ENCODE data around the gene EDC3.
"Not testable (repeated sequence)": the region's sequence is repeated elsewhere in the genome, so short reads cannot be mapped to it uniquely, and the experiment has no call there.

Gene EDC3

DNA sequence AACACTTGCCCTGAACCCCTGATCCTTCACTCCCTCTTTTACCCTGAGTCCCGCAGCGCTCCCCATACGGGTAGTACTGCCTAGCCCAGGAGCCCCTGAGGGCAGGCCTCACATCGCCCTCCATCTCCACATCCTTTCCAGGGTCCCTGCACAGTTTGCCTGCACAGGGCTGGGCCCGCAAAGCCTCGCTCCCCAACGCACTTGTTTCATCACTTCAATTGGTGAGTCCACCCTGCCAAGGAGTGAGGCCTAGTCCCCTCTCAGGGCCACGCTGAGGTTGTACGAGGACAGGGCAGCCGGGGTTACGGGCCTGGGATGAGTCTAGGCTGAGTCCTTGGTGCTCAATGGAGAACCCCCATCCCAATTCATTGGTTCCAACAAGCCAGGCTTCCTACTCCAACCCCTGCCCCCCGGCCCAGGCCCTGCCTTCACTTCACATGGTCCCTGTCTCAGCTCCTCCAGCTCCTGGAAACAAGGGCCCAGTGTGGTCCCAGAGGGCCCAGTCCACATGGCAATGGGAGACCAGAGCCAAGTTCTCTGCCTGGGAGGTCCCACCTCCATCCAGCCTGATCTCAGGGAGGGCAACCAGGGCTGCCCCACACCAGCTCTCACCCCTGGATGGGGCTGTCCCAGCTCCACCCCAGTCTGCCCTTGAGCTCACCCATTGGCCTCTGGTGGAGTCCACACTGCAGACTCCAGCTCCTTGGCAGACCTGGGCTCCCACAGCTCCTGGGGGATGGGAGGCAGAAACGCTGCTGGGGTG is 92.6 kb downstream of the EDC3 start:
- Histone ChIP-seq H3K4me1 (ENCODE audit: control insufficient read depth, insufficient read depth, low read length) (no peaks in the 10 kb centered on the region), H3K36me3 (ENCODE audit: control insufficient read depth, insufficient read depth, low read length) (peaks cover 4% of the 10 kb centered on the region), H3K27ac (ENCODE audit: insufficient read depth, low read depth, low read length, poor library complexity, severe bottlenecking) (no peak overlapping the region), H3K27me3 (ENCODE audit: control insufficient read depth, insufficient read depth, low read length, poor library complexity, severe bottlenecking) (no peaks in the 10 kb centered on the region), H3K9me3 (ENCODE audit: control insufficient read depth, low read length) (no peaks in the 10 kb centered on the region), H3K4me3 (ENCODE audit: insufficient read depth, low read depth, low read length) (no peak overlapping the region)
- 93 to 94% methylated on average over 13 of the region's 13 CpGs for WGBS, 2 experiments

DNA sequence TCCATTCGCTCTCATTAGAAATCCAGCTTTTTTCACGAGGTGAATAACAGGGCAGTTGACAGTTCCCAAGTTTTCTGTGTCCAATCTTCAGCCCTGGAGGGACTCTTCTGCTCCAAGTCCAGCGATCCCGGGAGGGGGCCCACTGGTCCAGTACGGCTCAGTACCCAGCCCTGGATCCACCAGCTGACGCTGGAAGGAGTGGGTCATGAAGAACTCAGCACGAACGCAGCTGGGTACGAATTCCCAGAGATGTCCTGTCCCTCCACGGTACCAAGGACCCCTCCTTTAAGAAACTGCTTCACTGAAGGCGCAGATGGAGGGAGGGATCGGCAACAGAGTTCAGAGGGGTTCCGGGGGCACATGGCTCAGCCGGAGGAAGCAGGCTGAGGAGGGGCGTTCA is 96.7 kb downstream of the EDC3 start:
- peaks cover 4% of the 10 kb centered on the region for H3K4me1 ChIP-seq (ENCODE audit: control insufficient read depth, insufficient read depth, low read length)
- H3K9me3 ChIP-seq (ENCODE audit: control insufficient read depth, low read length) = no peaks in the 10 kb centered on the region
- no peak overlapping the region for H3K4me3 ChIP-seq (ENCODE audit: insufficient read depth, low read depth, low read length)
- WGBS, 2 experiments = 95 to 96% methylated on average over 15 of the region's 15 CpGs
- H3K36me3 ChIP-seq (ENCODE audit: control insufficient read depth, insufficient read depth, low read length) = peaks cover 15% of the 10 kb centered on the region
- no peak overlapping the region for H3K27ac ChIP-seq (ENCODE audit: insufficient read depth, low read depth, low read length, poor library complexity, severe bottlenecking)
- no peaks in the 10 kb centered on the region for H3K27me3 ChIP-seq (ENCODE audit: control insufficient read depth, insufficient read depth, low read length, poor library complexity, severe bottlenecking)

DNA sequence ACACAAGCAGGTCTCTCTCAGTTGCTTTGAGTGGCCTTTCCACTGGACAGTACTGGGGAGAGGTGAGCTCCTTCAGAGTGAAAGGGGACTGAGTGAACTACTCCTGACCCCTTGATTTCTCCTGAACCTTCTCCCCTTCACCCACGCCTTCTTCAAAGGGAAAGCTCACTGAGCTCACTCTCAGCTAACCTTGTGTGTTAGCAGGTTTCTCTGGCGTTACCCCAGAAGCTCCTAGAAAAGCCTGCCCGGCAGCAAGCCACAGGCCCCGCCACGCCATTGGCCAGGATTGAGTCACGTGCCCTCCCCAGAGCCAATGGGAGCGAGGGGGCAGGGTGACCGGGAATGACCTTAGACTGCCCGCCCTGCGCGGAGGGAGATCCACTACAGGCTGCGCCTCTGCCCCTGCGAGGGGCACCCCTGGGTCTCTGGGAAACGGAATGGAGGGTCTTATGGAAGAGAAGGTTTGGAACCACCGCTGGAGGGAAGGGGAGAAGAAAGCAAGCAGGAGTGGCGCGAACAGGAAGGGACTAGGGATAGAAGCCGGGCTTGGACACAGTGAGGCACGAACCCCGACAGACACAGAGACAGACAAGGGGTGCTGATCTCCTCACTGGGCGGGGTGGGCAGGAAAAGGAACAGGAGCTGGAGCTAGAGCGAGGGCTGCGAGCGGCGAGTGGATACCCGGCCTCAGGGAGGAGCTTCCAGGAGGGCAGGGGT is 97.5 kb downstream of the EDC3 start:
- Histone ChIP-seq H3K4me3 (ENCODE audit: insufficient read depth, low read depth, low read length) (no peak overlapping the region), H3K27ac (ENCODE audit: insufficient read depth, low read depth, low read length, poor library complexity, severe bottlenecking) (peak overlapping the region; percentile 55)

DNA sequence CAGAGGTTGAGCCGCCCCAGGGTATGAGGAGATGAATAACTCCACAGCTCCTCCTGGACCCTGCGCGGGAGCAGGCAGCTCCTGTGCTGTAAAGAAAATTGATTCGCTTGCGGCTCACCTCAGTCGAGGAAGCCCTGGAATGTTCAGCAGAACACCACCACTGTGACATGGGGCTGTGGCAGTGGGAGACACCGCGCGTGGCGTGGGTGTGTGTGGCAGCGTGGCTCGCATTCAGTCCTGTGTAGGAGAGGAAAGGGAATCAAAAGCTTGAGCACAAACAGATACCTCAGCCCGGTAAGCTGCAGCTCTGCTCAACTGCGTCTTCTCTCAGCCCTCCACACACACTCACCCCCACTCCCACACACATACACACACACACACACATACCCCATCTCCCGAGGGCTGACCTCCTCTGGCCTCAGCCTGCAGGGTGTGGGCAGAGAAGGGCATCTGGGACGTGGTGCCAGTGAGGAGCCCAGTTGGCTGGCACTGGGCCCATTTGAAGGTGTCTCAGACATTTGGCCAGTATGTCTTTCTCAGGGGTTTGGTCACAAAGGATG is 98.6 kb downstream of the EDC3 start:
- not testable (repeated sequence) for H3K27ac ChIP-seq (ENCODE audit: insufficient read depth, low read depth, low read length, poor library complexity, severe bottlenecking); H3K9me3 ChIP-seq (ENCODE audit: control insufficient read depth, low read length); H3K4me1 ChIP-seq (ENCODE audit: control insufficient read depth, insufficient read depth, low read length); H3K27me3 ChIP-seq (ENCODE audit: control insufficient read depth, insufficient read depth, low read length, poor library complexity, severe bottlenecking); H3K4me3 ChIP-seq (ENCODE audit: insufficient read depth, low read depth, low read length)
- peaks cover 29% of the 10 kb centered on the region for H3K36me3 ChIP-seq (ENCODE audit: control insufficient read depth, insufficient read depth, low read length)
- WGBS, 2 experiments = 93 to 95% methylated on average over 12 to 15 of the region's 16 CpGs

More for the DNA sequence above, 97.5 kb downstream of the EDC3 start:
- no peaks in the 10 kb centered on the region for H3K27me3 ChIP-seq (ENCODE audit: control insufficient read depth, insufficient read depth, low read length, poor library complexity, severe bottlenecking)
- H3K4me1 ChIP-seq (ENCODE audit: control insufficient read depth, insufficient read depth, low read length) = peaks cover 4% of the 10 kb centered on the region
- 67 to 78% methylated on average over 26 of the region's 26 CpGs for WGBS, 2 experiments
- no peaks in the 10 kb centered on the region for H3K9me3 ChIP-seq (ENCODE audit: control insufficient read depth, low read length)
- peaks cover 20% of the 10 kb centered on the region for H3K36me3 ChIP-seq (ENCODE audit: control insufficient read depth, insufficient read depth, low read length)

DNA sequence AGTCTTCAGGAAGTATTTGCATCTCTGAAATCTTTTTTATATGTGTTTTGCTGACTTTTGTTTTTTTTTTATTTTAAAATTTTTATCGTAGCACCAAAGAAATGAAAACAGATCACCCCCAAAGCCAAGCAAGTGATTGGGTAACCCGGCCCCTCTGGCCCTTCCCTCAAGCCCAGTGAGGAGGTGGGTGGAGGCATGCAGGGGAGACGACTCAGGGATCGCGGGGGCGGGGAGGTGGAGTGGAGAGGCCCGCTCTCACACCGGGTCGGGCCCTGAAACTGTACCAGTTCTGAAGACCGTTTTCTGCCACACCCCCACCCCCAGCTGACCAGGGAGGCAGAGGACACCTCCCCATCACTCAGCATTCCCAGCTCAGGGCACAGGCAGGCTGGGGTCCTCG is 99.1 kb downstream of the EDC3 start:
- H3K4me1 ChIP-seq (ENCODE audit: control insufficient read depth, insufficient read depth, low read length); H3K27me3 ChIP-seq (ENCODE audit: control insufficient read depth, insufficient read depth, low read length, poor library complexity, severe bottlenecking); H3K9me3 ChIP-seq (ENCODE audit: control insufficient read depth, low read length); H3K27ac ChIP-seq (ENCODE audit: insufficient read depth, low read depth, low read length, poor library complexity, severe bottlenecking); H3K4me3 ChIP-seq (ENCODE audit: insufficient read depth, low read depth, low read length): not testable (repeated sequence)
- peaks cover 33% of the 10 kb centered on the region for H3K36me3 ChIP-seq (ENCODE audit: control insufficient read depth, insufficient read depth, low read length)
- 61 to 88% methylated on average over 5 to 7 of the region's 11 CpGs for WGBS, 2 experiments

DNA sequence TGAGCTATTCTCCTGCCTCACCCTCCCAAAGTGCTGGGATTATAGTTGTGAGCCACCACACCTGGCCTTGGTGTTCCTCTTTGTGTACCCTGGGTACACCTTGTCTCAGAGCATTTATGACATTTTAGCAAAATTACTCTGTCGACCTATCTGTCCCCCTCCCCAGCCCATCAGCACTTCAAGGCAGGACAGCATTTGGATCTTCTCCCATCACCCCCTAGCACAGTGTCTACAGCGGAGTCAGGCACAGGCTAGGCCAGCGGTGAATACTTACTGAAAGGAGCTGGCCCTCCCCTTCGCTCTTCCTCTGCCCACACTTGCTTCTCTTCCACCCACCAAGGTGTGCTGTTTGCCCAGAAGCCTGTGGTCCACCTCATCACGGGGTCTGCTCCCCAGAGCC is 100.6 kb downstream of the EDC3 start:
- peaks cover 4% of the 10 kb centered on the region for H3K4me1 ChIP-seq (ENCODE audit: control insufficient read depth, insufficient read depth, low read length)

DNA sequence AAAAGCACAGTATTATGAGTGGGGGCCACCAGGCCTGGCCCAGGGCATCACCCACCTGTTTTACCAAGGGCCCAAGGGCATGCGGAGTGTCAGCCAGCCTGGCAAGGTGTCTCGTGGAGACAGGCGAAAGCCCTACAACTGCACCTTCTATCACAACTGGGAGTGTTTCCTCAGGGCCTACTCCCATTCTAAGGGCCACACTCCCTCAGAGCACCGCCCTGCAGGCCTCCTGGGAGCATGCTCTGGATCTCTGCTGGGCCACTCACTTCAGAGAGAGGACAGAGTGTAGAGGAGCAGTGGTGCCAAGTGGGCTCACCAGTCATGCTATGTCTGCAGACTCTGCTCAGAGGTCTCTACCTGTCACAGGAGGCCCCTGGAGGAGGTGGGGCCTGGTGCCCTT is 101.4 kb downstream of the EDC3 start:
- Histone ChIP-seq H3K4me3 (ENCODE audit: insufficient read depth, low read depth, low read length) (no peak overlapping the region), H3K36me3 (ENCODE audit: control insufficient read depth, insufficient read depth, low read length) (peaks cover 53% of the 10 kb centered on the region)
- WGBS, 2 experiments = 94 to 95% methylated on average over 4 of the region's 4 CpGs

More for the DNA sequence above, 100.6 kb downstream of the EDC3 start:
- WGBS, 2 experiments = 96% methylated on average over 5 of the region's 5 CpGs
- no peaks in the 10 kb centered on the region for H3K9me3 ChIP-seq (ENCODE audit: control insufficient read depth, low read length)
- no peak overlapping the region for H3K4me3 ChIP-seq (ENCODE audit: insufficient read depth, low read depth, low read length)
- no peak overlapping the region for H3K27ac ChIP-seq (ENCODE audit: insufficient read depth, low read depth, low read length, poor library complexity, severe bottlenecking)
- H3K27me3 ChIP-seq (ENCODE audit: control insufficient read depth, insufficient read depth, low read length, poor library complexity, severe bottlenecking) = no peaks in the 10 kb centered on the region
- H3K36me3 ChIP-seq (ENCODE audit: control insufficient read depth, insufficient read depth, low read length) = peaks cover 45% of the 10 kb centered on the region

DNA sequence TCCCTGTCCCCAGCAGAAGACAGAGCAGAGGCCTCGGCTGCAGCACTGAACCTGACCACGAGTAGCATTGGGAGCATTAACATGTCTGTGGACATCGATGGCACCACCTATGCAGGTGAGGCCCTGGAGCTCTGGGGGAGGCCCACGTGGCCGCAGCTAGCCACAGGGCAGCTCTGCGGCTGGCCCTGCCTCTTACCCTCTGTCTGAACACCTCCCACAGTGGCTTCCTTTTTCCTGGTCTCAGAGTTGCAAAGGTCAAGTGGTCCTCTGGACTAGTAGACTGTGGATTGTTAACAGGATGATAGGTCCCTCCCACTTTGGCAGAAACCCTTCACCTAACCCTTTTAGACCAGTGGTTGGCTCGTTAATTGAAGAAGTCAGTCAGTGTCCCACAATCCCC is 102.7 kb downstream of the EDC3 start:
- peaks cover 53% of the 10 kb centered on the region for H3K36me3 ChIP-seq (ENCODE audit: control insufficient read depth, insufficient read depth, low read length)
- H3K27me3 ChIP-seq (ENCODE audit: control insufficient read depth, insufficient read depth, low read length, poor library complexity, severe bottlenecking) = no peaks in the 10 kb centered on the region
- WGBS, 2 experiments = 95% methylated on average over 7 of the region's 7 CpGs

More for the DNA sequence above, 101.4 kb downstream of the EDC3 start:
- H3K27ac ChIP-seq (ENCODE audit: insufficient read depth, low read depth, low read length, poor library complexity, severe bottlenecking) = no peak overlapping the region
- no peaks in the 10 kb centered on the region for H3K9me3 ChIP-seq (ENCODE audit: control insufficient read depth, low read length)
- no peaks in the 10 kb centered on the region for H3K27me3 ChIP-seq (ENCODE audit: control insufficient read depth, insufficient read depth, low read length, poor library complexity, severe bottlenecking)
- peaks cover 4% of the 10 kb centered on the region for H3K4me1 ChIP-seq (ENCODE audit: control insufficient read depth, insufficient read depth, low read length)

DNA sequence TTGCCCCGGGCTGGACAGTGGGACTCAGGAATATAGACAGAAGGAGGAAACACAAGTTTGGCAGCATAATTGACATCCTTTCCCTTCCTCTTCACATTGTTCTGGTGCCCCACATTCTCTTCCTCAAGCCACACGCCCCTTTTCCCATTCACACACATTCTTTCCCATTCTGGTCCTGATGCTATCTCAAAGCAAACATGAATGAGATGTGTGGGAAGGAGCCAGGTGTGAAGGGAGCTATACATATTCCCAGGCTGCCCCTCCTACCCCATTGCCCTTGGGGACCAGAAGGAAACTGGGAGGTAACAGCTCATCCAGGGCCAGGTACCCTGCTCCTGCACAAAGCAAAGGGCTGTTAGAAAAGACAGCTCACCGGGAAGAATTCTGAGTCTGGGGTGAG is 103.6 kb downstream of the EDC3 start:
- H3K36me3 ChIP-seq (ENCODE audit: control insufficient read depth, insufficient read depth, low read length) = peaks cover 56% of the 10 kb centered on the region
- H3K9me3 ChIP-seq (ENCODE audit: control insufficient read depth, low read length) = no peaks in the 10 kb centered on the region
- H3K27me3 ChIP-seq (ENCODE audit: control insufficient read depth, insufficient read depth, low read length, poor library complexity, severe bottlenecking) = no peaks in the 10 kb centered on the region
- WGBS, 2 experiments = 91 to 95% methylated on average over 3 of the region's 3 CpGs
- no peak overlapping the region for H3K27ac ChIP-seq (ENCODE audit: insufficient read depth, low read depth, low read length, poor library complexity, severe bottlenecking)
- no peak overlapping the region for H3K4me3 ChIP-seq (ENCODE audit: insufficient read depth, low read depth, low read length)
- H3K4me1 ChIP-seq (ENCODE audit: control insufficient read depth, insufficient read depth, low read length) = peaks cover 20% of the 10 kb centered on the region

More for the DNA sequence above, 102.7 kb downstream of the EDC3 start:
- Histone ChIP-seq H3K27ac (ENCODE audit: insufficient read depth, low read depth, low read length, poor library complexity, severe bottlenecking) (no peak overlapping the region), H3K4me1 (ENCODE audit: control insufficient read depth, insufficient read depth, low read length) (peaks cover 15% of the 10 kb centered on the region), H3K4me3 (ENCODE audit: insufficient read depth, low read depth, low read length) (no peak overlapping the region), H3K9me3 (ENCODE audit: control insufficient read depth, low read length) (no peaks in the 10 kb centered on the region)

DNA sequence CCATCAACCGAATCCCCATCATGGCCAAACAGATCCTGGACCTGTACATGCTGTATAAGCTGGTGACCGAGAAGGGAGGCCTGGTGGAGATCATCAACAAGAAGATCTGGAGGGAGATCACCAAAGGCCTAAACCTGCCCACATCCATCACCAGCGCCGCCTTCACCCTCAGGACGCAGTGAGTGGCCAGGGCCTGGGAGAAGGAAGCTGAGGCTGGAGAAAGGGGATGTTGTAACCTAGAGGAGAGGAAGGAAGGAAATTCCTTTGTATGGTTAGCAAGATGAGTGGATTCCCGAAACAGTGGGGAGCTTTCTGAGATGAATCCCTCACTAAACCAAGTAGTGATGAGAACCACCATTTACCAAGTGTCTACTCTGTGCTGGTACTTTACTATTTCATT is 106.0 kb downstream of the EDC3 start:
- Histone ChIP-seq H3K4me3 (ENCODE audit: insufficient read depth, low read depth, low read length) (no peak overlapping the region), H3K27me3 (ENCODE audit: control insufficient read depth, insufficient read depth, low read length, poor library complexity, severe bottlenecking) (no peaks in the 10 kb centered on the region), H3K4me1 (ENCODE audit: control insufficient read depth, insufficient read depth, low read length) (peaks cover 34% of the 10 kb centered on the region), H3K9me3 (ENCODE audit: control insufficient read depth, low read length) (no peaks in the 10 kb centered on the region), H3K36me3 (ENCODE audit: control insufficient read depth, insufficient read depth, low read length) (peaks cover 56% of the 10 kb centered on the region), H3K27ac (ENCODE audit: insufficient read depth, low read depth, low read length, poor library complexity, severe bottlenecking) (no peak overlapping the region)
- 92 to 95% methylated on average over 6 of the region's 6 CpGs for WGBS, 2 experiments

Measured in ectodermal cell (in vitro differentiated cells).